H1 (cell line): ENCODE measurements around the gene SANBR. TPM values are rescaled to one million over a fixed set of nuclear protein-coding genes. Genes with fewer than 3 reads are reported as not detected.

Experiments
- ASH2L ChIP-seq: fragments of 200-600, 300-600 bp; sonication (generic); IDR thresholded peaks from one replicate; pipeline ENCODE4 v1.7.1; 2017; ENCODE audit warnings: low read length
- CREB1 ChIP-seq: IDR thresholded peaks from 2 replicates; pipeline ENCODE4 v1.6.1; 2012; ENCODE audit warnings: inconsistent platforms
- E2F6 ChIP-seq: IDR thresholded peaks from 2 replicates; pipeline ENCODE4 v1.6.1; 2012; ENCODE audit warnings: inconsistent platforms
- EZH2 ChIP-seq: fragments of 200-600 bp; sonication (generic); IDR thresholded peaks from 2 replicates; pipeline ENCODE4 v1.7.1; 2012; ENCODE audit warnings: low read depth, mild to moderate bottlenecking, moderate library complexity, low read length, inconsistent platforms; ENCODE audit not compliant: severe bottlenecking
- HDAC2 ChIP-seq, 2 experiments: fragments of 300-600 bp in 1 of 2; sonication (generic) in 1 of 2; IDR thresholded peaks; 2 replicates each; pipeline ENCODE4 v1.6.1; 2011 to 2012; ENCODE audit warnings: low read depth in 2 of 2, low read length in 2 of 2, mild to moderate bottlenecking in 2 of 2, moderate library complexity in 2 of 2, borderline replicate concordance in 1 of 2, inconsistent platforms in 1 of 2
- JUND ChIP-seq: IDR thresholded peaks from 2 replicates; pipeline ENCODE4 v1.6.1; 2011; ENCODE audit warnings: mild to moderate bottlenecking, improper control_type of control experiment, low read length
- KDM4A ChIP-seq: IDR thresholded peaks from one replicate; pipeline ENCODE4 v1.7.1; 2012; ENCODE audit warnings: low read depth, mild to moderate bottlenecking, moderate library complexity, low read length, inconsistent platforms; ENCODE audit not compliant: severe bottlenecking
- MAX ChIP-seq: IDR thresholded peaks from 2 replicates; pipeline ENCODE4 v1.6.1; 2012; ENCODE audit warnings: inconsistent platforms
- POLR2A ChIP-seq, 2 experiments: IDR thresholded peaks; 1 replicate in 1 of 2; 2 replicates in 1 of 2; pipeline ENCODE4 v1.6.1; 2011; ENCODE audit warnings: low read depth in 2 of 2, low read length in 2 of 2, mild to moderate bottlenecking in 2 of 2; ENCODE audit errors: control extremely low read depth in 1 of 2
- SIN3A ChIP-seq, 2 experiments: IDR thresholded peaks in 1 of 2; conservative IDR thresholded peaks in 1 of 2; 2 replicates each; pipeline ENCODE4 v1.6.1; 2011 to 2012; ENCODE audit warnings: low read length in 2 of 2, improper control_type of control experiment in 1 of 2, low read depth in 1 of 2, mild to moderate bottlenecking in 1 of 2
- TAF1 ChIP-seq: IDR thresholded peaks from 2 replicates; pipeline ENCODE4 v1.6.1; 2011; ENCODE audit warnings: mild to moderate bottlenecking, low read depth, low read length
- TBP ChIP-seq: IDR thresholded peaks from 2 replicates; pipeline ENCODE4 v1.6.1; 2011; ENCODE audit warnings: low read depth, low read length, improper control_type of control experiment
- polyA plus RNA-seq, 7 experiments: library from polyadenylated mRNA; depleted of rRNA in 3 of 7; stranded (reverse) in 5 of 7; unstranded in 2 of 7; fragments of >200 nt in 5 of 7; fragments of 200-250 nt in 2 of 7; gene quantifications; 1 replicate in 5 of 7; 2 replicates in 1 of 7; 4 replicates in 1 of 7; pipeline versions ENCODE4 v1.2.1 to v1.2.3, GENCODE V29; 2011 to 2013; ENCODE audit warnings: missing spikeins in 2 of 7, mixed read lengths in 2 of 7
- total RNA-seq: library from RNA; stranded (reverse); fragmentation: NEBNext Ultra II Directional; extraction: Animal tissue kit (Norgen Biotek cat#: 25700); gene quantifications from 2 replicates; pipeline ENCODE4 v1.2.1, GENCODE V29; 2021

Gene SANBR
- total and polyA plus RNA-seq, 2 of the 8 experiments (the other 6 are each of a cell fraction or from before 2014, with no cell fraction given): 3.4 to 12.1 TPM

- TF ChIP-seq TAF1 (0 out of 2 replicates have a peak, but pooled peaks have one; percentile 47), CREB1 (0 out of 2 replicates have a peak, but pooled peaks have one; percentile 9), SIN3A (conservative IDR thresholded peaks at IDR 0.05 in 1 of 2, IDR thresholded peaks at IDR 0.05 in 1 of 2; ENCODE audit: low read depth in 1 of 2, low read length in 2 of 2) (peak in 1 of 2 experiments; percentile 20; a peak in 1 of 4 replicates), POLR2A (IDR thresholded peaks at IDR 0.05; ENCODE audit: control extremely low read depth in 1 of 2, low read depth in 2 of 2, low read length in 2 of 2) (peak in 1 of 2 experiments; percentile 62; a peak in 2 of 3 replicates), HDAC2 (IDR thresholded peaks at IDR 0.05; ENCODE audit: borderline replicate concordance in 1 of 2, low read depth in 2 of 2, low read length in 2 of 2) (peak in 1 of 2 experiments; percentile 59; a peak in 1 of 4 replicates), JUND (no peak), E2F6 (0 out of 2 replicates have a peak, but pooled peaks have one; percentile 44), ASH2L (peak; percentile 71), MAX (peak; percentile 38; the same call in 1 of the 2 replicates), EZH2 (no peak), KDM4A (peak; percentile 98), TBP (peak; percentile 9; the same call in 1 of the 2 replicates)
- TF ChIP-seq, all 59 proteins: peak for 13
Observed at GRCh38 chr2:61065714-61066709, at the start of gene SANBR (continued).
